IPS DF 6.9 (cell line): ENCODE data around the gene KIRREL3.

Experiments
- DNase-seq: peaks from one replicate; pipeline ENCODE4 v3.0.0-alpha.2; 2013; ENCODE audit warnings: low read depth, low spot score
- H3K27ac ChIP-seq: one replicate; pipeline ENCODE4 v1.5.1; 2013; ENCODE audit warnings: low read length, control low read depth
- H3K27me3 ChIP-seq: 2 replicates; pipeline ENCODE4 v1.6.1; 2013; ENCODE audit warnings: mild to moderate bottlenecking, low read length; ENCODE audit not compliant: control insufficient read depth, insufficient read depth
- H3K36me3 ChIP-seq: 2 replicates; pipeline ENCODE4 v1.6.1; 2013; ENCODE audit warnings: low read length; ENCODE audit not compliant: control insufficient read depth, insufficient read depth
- H3K4me1 ChIP-seq: 2 replicates; pipeline ENCODE4 v1.6.1; 2013; ENCODE audit warnings: low read length; ENCODE audit not compliant: control insufficient read depth, insufficient read depth
- H3K4me3 ChIP-seq: 2 replicates; pipeline ENCODE4 v1.5.1; 2013; ENCODE audit warnings: mild to moderate bottlenecking, low read length
- H3K9me3 ChIP-seq: 2 replicates; pipeline ENCODE4 v1.6.1; 2013; ENCODE audit warnings: low read length, inconsistent platforms; ENCODE audit not compliant: control insufficient read depth, insufficient read depth
- WGBS: extraction: QIAGEN DNeasy Blood & Tissue Kit; methylation state at CpG from one replicate; pipeline ENCODE4 v1.1.7; 2013; ENCODE audit warnings: mixed read lengths, missing lambda C conversion rate; ENCODE audit not compliant: insufficient read length, insufficient coverage; 5-methylcytosine and 5-hydroxymethylcytosine counted together

Gene KIRREL3

DNA sequence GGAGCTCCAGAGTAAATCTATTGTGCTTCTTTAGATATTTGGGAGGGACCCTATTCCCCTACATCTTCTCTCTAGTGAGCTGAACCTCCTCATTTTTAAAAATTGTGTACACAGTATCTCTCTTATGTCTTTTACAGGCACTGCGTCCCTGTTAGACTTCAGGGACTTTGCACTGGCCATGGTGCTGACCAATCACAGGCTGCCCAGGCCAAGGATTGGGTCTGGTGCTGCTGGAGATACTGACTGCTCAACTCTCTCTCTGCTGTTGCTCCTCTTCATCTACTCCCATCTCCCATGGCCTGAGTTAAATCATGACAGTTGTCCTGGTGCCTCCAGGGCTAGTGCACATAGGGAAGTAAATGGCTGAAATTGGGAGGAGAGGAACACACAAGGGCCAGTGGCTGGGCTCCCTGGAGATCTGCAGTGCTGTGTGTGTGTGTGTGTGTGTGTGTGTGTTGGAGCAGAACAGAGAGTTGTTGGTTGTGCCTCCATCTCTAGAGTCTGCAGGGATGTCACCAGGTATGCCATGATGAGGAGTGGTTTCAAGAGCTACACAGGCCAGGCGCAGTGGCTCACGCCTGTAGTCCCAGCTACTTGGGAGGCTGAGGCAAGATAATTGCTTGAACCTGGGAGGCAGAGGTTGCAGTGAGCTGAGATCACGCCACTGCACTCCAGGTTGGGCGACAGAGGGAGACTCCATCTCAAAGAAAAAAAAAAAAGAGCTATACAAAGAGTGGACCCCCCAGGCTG is 489.8 kb downstream of the KIRREL3 start:
- Histone ChIP-seq H3K4me3 (no peak overlapping the region), H3K36me3 (no peaks in the 10 kb centered on the region), H3K27me3 (no peaks in the 10 kb centered on the region), H3K9me3 (no peaks in the 10 kb centered on the region), H3K27ac (no peak overlapping the region), H3K4me1 (no peaks in the 10 kb centered on the region)
- no peak for DNase-seq
- no CpG with 5 or more reads among the region's 5 CpGs for WGBS

DNA sequence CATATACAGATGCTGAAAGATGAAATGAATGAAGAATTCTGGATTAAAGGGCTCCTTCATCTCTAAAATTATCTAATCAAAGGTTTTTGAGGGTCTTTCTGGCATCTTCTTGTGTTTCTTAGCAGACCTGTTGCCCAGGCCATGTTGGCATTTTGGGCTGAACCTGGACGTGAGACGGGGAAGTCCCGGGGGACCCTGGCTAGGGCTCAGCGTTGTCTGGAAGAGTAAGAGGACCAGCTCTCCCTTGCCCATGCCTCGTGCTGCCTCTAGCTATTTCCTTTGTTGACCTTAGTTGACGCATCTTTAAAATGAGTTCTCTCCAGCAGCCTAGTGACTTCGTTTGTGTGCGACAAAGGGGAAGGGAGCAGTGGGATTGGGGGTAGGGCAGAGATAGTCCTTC is 492.9 kb downstream of the KIRREL3 start:
- no peaks in the 10 kb centered on the region for H3K36me3 ChIP-seq
- H3K4me3 ChIP-seq: no peak overlapping the region
- no peak for DNase-seq
- no peaks in the 10 kb centered on the region for H3K9me3 ChIP-seq
- peaks cover 2% of the 10 kb centered on the region for H3K4me1 ChIP-seq
- WGBS: no CpG with 5 or more reads among the region's 8 CpGs
- no peaks in the 10 kb centered on the region for H3K27me3 ChIP-seq
- no peak overlapping the region for H3K27ac ChIP-seq

DNA sequence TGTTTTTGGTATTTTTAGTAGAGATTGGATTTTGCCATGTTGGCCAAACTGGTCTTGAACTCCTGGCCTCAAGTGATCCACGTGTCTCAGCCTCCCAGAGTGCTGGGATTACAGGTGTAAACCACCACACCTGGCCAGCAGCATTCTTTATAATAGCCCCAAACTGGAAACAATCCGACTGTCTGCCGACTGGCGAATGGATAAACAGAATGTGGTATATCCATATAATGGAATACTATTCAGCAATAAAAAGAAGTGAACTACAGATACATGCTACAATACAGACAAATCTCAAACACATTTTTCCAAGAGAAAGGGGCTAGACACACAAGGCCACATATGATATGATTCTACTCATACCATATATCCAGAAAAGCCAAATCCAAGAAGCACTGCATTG is 493.8 kb downstream of the KIRREL3 start:
- no peaks in the 10 kb centered on the region for H3K27me3 ChIP-seq
- no peaks in the 10 kb centered on the region for H3K36me3 ChIP-seq
- H3K27ac ChIP-seq: no peak overlapping the region
- no peak for DNase-seq
- H3K9me3 ChIP-seq: no peaks in the 10 kb centered on the region
- no CpG with 5 or more reads among the region's 4 CpGs for WGBS
- H3K4me3 ChIP-seq: no peak overlapping the region
- peaks cover 2% of the 10 kb centered on the region for H3K4me1 ChIP-seq

DNA sequence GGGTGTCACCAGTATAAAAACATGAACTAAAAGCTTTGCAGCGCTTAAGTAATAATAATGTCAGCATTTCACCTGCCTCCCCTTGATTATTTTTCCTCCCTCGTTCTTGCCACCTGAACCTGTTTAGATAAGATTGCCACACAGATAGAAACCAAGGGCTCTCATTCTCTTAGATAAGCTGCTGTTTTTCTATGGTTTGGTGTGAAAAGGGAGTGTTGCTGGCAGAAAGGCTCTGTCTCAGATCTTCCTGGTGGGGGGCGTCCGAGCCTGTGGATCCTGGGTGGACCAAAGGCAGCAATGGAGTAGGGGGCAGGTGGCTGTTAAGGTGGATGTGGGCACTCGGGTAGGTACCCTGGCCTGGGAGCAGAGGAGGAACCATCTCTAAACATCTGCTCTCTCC is 497.6 kb downstream of the KIRREL3 start:
- no CpG with 5 or more reads among the region's 5 CpGs for whole genome bisulfite sequencing
- Histone ChIP-seq H3K36me3 (no peaks in the 10 kb centered on the region), H3K4me3 (no peak overlapping the region), H3K27me3 (no peaks in the 10 kb centered on the region), H3K27ac (no peak overlapping the region), H3K9me3 (no peaks in the 10 kb centered on the region), H3K4me1 (peaks cover 9% of the 10 kb centered on the region)
- no peak for DNase-seq

DNA sequence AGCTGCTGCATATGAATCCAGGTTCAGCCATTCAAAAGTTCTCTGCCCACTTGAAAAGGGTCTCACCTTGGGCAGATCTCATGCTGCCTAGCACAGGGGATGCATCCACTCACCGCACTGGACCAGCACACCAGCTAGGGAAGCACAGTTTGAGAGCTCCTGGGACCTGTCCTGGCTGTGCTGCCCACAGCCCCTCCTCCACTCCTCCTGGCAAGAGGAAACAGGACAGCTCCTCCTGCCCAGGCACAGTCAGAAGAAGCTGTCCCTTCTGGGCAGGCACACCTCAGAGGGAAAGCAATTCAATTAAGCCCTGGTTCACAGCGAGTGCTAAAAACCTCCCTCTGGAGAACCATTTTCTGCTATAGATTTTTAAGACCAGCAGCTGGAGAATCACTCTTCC is 498.4 kb downstream of the KIRREL3 start:
- Histone ChIP-seq H3K27ac (no peak overlapping the region), H3K4me1 (peaks cover 9% of the 10 kb centered on the region), H3K27me3 (no peaks in the 10 kb centered on the region), H3K9me3 (no peaks in the 10 kb centered on the region), H3K36me3 (no peaks in the 10 kb centered on the region), H3K4me3 (no peak overlapping the region)
- DNase-seq: no peak
- WGBS: no CpG with 5 or more reads among the region's 2 CpGs

DNA sequence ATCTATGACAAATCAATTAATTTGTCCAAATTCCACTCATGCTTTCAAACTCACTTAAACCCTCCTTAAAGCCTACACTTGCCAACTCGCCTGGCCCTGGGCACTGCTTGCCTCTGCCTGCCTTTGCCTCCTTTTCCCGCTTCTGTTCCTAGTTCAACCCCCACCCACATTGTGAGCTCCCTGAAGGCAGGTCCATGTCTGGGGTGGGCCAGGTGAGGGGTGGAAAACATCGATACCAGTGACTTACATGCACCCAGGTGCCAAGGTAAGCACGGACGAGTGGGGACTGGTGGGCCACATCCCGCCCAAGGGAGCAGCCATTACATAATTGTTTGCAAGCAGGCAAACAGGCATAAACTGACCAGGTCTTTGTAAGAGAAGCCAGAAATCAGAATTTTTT is 498.9 kb downstream of the KIRREL3 start:
- H3K4me1 ChIP-seq: peaks cover 9% of the 10 kb centered on the region
- WGBS: no CpG with 5 or more reads among the region's 6 CpGs
- H3K9me3 ChIP-seq: no peaks in the 10 kb centered on the region
- H3K36me3 ChIP-seq: no peaks in the 10 kb centered on the region
- no peak for DNase-seq
- H3K4me3 ChIP-seq: no peak overlapping the region
- no peaks in the 10 kb centered on the region for H3K27me3 ChIP-seq
- H3K27ac ChIP-seq: no peak overlapping the region

DNA sequence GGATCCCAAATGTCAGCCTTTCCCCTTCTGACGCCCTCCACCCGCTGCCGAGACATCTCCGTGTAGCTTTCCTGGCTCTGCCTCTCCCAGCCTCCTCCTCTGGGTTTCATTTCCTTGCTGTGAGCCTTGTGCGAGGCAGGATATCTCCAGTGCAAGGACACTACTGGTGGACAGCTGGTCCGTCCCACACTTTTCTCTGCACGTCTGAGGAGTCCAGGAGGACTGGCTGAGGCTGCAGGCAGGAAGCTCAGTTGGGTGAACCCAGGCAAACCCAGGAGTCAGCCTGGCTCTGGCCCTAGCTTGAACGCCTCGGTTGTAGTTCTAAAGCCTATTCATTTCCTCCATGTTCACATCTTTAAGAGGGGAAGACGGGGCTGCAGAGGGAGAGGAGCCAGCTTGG is 499.6 kb downstream of the KIRREL3 start:
- no CpG with 5 or more reads among the region's 10 CpGs for WGBS

DNA sequence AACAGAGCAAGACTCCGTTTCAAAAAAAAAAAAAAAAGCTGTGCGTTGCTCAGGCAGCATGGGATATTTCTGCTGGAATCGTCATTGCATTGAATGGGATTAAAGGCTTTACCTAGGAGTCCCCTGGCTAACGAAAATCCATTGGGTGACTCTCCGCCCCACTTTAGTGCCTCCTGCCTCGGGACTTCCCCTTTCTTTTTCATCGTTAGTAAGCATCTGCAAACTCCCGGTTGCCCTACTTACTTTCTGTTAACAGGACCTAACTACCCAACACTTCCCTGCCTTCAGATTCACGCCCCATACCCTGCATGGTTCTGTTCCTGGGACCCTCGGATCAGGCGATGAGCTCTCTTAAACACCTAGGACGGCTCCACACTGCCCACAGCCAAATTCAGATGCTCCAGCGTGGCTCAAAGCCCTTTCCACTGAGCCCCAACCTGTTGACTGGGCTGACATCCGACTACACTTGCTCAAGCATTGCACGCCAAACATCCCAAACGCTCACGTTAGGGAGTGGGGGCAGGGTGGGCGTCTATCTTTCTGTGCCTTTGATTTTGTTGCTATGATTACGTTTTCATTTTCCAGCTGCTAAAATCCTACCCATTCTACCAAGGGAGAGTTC is 501.3 kb downstream of the KIRREL3 start:
- WGBS: no CpG with 5 or more reads among the region's 19 CpGs
- Histone ChIP-seq H3K9me3 (no peaks in the 10 kb centered on the region), H3K27me3 (no peaks in the 10 kb centered on the region), H3K4me1 (peaks cover 14% of the 10 kb centered on the region), H3K4me3 (no peak overlapping the region), H3K27ac (no peak overlapping the region), H3K36me3 (no peaks in the 10 kb centered on the region)
- no peak for DNase-seq

More for the DNA sequence above, 499.6 kb downstream of the KIRREL3 start:
- H3K27me3 ChIP-seq: no peaks in the 10 kb centered on the region
- no peaks in the 10 kb centered on the region for H3K36me3 ChIP-seq
- H3K4me3 ChIP-seq: no peak overlapping the region
- no peak overlapping the region for H3K27ac ChIP-seq
- peaks cover 9% of the 10 kb centered on the region for H3K4me1 ChIP-seq
- no peaks in the 10 kb centered on the region for H3K9me3 ChIP-seq
- no peak for DNase-seq

DNA sequence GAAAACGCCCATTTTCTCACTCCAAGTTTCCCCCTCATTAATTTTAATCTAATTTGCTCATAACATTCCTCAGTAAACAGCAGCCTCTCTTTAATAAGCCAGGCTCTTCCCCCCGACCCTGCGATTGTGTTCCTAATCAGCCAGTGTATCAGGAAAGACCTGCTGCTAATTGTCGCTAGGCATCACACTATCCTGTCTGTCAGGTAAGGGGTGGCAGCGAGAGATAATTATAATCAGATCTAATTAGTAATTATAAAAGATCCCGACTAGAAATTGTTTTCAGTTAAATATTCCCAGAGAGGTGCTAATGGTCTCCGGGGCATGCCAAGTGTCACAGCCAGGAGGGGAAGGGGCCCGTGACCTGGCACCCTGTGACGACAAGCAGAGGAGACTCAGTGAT is 502.3 kb downstream of the KIRREL3 start:
- whole genome bisulfite sequencing: no CpG with 5 or more reads among the region's 9 CpGs

DNA sequence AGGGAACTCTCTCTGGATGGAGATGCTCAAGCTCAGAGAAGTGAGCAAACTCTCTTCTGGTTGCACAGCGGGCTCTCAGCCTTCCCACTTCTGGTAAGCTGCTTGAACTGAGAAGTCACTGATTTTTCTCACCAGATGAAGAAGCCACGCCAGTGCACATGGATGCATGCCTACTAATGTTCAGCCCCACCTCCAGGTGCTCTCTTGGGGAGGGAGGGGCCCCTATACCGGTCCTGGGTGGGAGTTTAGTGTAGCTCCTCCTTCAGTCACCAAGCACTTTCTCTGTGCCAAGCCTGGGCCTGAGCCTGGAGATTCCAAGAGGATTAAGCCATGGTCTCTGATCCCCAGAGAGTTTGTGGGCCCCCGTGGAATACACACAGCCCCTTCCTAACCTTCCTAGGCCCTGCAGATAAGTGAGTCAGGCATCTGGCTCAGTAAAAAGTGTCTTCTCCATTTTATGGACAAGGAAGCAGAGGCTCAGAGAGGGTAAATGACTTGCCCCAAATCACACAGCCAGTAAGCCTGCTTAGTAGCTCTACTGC is 502.9 kb downstream of the KIRREL3 start:
- WGBS: no CpG with 5 or more reads among the region's 4 CpGs
- H3K36me3 ChIP-seq: no peaks in the 10 kb centered on the region
- no peak overlapping the region for H3K27ac ChIP-seq
- no peaks in the 10 kb centered on the region for H3K9me3 ChIP-seq
- DNase-seq: no peak
- no peak overlapping the region for H3K4me3 ChIP-seq
- no peaks in the 10 kb centered on the region for H3K27me3 ChIP-seq
- H3K4me1 ChIP-seq: peaks cover 12% of the 10 kb centered on the region

More for the DNA sequence above, 502.3 kb downstream of the KIRREL3 start:
- Histone ChIP-seq H3K36me3 (no peaks in the 10 kb centered on the region), H3K4me1 (peaks cover 14% of the 10 kb centered on the region), H3K27ac (no peak overlapping the region), H3K4me3 (no peak overlapping the region), H3K27me3 (no peaks in the 10 kb centered on the region), H3K9me3 (no peaks in the 10 kb centered on the region)
- no peak for DNase-seq
